Activated CD8-positive, alpha-beta memory T cell treated with anti-CD3 and anti-CD28 coated beads for 48 hours (primary cell): ENCODE data around the gene ENTREP3.
"Not testable (repeated sequence)": the region's sequence is repeated elsewhere in the genome, so short reads cannot be mapped to it uniquely, and the experiment has no call there.

Experiments used
- DNase-seq, 3 experiments: peaks; one replicate each; pipeline ENCODE4 v3.0.0-alpha.2; 2020; ENCODE audit warnings: low read depth in 2 of 3, low spot score in 2 of 3

The ENTREP3 gene

GRCh38 chr1:155251566-155251965 lies 3.7 kb downstream of the ENTREP3 start:
- no peak for DNase-seq

GRCh38 chr1:155250633-155251449 lies 4.4 kb downstream of the ENTREP3 start:
- DNase-seq, result peak; percentile 87 to 97 (median 96)

- DNase-seq, result no peak
These were observed 5.0 kb downstream of the ENTREP3 start for GRCh38 chr1:155250246-155250632.

- DNase-seq, result no peak
These were observed 7.4 kb downstream of the ENTREP3 start for GRCh38 chr1:155247667-155248553.

GRCh38 chr1:155246796-155247195 lies 8.5 kb downstream of the ENTREP3 start:
- not testable (repeated sequence) for DNase-seq

- no peak for DNase-seq
These were observed 10.1 kb downstream of the ENTREP3 start for GRCh38 chr1:155245163-155245524.

DNA sequence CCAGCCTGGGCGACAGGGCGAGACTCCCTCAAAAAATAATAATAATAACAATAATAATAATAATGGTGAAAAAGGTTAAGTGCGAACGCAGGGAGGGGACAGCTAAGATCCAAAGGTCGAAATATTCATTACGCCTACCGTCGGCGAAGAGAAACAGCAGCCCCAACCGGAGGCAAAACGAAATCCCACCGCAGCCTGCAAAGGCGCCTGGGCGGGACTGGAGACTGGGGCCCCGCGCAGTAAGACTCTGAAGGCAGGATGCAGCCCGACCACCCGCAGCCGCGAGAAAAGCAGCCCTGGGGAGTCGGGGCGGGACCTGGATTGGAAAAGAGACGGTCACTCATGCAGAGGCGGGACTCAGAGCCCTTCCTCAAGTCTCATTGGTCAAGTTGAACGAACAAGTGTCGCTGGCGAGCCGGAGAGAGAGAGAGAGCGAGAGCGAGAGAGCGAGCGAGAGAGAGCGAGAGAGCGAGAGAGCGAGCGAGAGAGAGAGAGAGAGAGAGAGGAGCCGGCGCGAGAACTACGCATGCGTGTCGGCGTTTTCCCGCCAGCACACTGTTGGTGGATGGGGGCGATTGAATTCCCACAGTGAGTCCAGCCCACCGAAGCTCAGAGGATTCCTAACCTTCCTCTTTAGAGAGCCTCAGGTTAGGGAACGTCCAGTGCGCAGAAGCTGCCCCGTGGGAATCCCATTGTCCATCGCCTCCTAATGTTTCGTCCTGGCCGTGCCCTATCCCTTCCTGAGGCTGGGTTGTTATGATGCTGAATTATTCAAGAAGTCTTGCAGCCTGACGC lies 10.7 kb downstream of the ENTREP3 start:
- peak; percentile 81 to 91 (median 89) for DNase-seq

DNA sequence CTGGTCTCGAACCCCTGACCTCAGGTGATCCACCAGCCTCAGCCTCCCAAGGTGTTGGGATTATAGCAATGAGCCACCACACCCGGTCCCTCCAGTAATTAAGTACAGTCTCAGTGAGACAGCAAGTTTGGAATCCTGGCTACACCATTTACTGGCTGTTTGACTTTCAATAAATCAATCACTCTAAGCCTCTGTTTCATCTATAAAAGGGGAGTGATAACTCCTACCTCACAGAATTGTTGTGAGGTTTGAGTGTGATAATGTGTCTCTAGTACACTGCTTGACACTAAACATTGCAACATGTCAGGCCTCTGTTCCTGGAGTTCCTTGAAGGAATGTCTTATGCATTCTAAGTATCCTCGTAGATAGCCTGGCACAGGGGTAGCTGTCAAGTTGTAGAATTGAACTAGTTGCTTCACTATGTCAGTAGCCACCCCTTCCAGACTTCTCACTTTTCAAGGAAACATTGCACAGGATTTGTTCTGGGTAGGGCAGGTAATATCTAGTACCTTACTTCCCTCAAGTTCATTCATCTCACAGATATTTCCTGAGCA lies 12.4 kb downstream of the ENTREP3 start:
- no peak for DNase-seq

DNA sequence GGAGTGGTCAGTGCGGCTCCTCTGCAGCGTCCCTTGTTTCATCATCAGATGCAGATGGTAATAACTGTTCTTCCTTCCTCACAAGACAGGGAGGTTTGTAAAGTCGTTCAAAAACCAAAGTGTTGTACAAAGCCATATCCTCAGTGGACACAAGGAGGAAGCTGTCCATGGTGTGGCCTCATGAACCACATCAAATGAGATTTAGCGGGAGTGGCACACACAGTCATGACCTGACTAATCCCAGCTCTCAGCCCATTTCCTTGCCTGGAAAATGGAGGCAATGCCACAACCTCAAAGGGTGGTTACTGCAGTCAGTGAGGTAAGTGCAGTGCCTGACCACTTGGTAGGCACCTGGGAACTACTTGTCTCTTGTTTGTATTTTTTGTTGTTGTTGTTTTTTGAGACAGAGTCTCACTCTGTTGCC lies 13.4 kb downstream of the ENTREP3 start:
- no peak for DNase-seq

DNA sequence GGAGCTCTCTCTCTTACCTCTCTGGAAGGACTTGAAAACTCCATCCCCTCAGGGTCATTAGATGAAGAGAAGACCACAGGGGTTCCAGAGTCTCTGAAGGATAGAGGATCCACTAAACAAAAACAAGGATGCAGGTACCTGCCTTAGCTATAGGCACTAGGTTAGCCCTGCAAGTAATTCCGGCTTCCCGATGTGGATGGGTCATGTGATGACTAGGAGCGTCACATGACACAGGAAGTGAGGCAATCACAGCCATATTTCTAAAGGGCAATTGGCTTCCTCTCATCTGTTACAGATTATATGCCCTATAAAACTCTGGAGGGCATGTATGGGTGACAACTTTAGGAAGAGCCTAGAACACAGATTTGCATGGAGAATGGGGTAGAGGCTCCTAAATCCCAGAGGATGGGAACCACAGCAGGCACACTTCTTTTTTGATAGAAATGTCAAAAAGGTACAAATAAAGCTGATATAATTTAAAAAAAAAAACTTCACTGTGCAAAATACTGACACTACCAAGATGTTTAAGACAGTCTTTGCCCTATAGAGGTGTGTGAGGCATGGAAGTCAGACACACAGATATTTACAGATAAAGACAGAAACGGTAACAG lies 14.1 kb downstream of the ENTREP3 start:
- no peak for DNase-seq

DNA sequence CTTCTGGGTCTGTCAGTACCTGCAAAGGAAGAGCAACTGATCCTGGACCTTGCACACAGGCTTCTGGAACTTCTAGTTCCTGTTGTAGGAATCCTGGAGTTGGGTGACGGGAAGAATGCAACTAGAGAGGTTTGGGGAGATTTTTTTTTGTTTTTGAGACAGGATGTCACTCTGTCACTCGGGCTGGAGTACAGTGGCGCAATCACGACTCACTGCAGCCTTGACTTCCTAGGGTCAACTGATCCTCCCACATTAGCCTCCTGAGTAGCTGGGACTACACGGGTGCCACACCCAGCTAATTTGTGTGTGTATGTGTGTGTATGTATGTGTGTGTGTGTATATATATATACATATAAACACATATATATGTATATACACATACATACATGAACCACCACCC lies 18.8 kb downstream of the ENTREP3 start:
- DNase-seq, result no peak

- DNase-seq, result not testable (repeated sequence)
These were observed 19.9 kb downstream of the ENTREP3 start for GRCh38 chr1:155235375-155235774.

- not testable (repeated sequence) for DNase-seq
These were observed 21.8 kb downstream of the ENTREP3 start for GRCh38 chr1:155233502-155233901.

- DNase-seq, result not testable (repeated sequence)
These were observed 23.0 kb downstream of the ENTREP3 start for GRCh38 chr1:155232001-155232978.

- not testable (repeated sequence) for DNase-seq
These were observed 24.0 kb downstream of the ENTREP3 start for GRCh38 chr1:155231302-155231701.

GRCh38 chr1:155228096-155228427 lies 27.2 kb downstream of the ENTREP3 start:
- no peak for DNase-seq

DNA sequence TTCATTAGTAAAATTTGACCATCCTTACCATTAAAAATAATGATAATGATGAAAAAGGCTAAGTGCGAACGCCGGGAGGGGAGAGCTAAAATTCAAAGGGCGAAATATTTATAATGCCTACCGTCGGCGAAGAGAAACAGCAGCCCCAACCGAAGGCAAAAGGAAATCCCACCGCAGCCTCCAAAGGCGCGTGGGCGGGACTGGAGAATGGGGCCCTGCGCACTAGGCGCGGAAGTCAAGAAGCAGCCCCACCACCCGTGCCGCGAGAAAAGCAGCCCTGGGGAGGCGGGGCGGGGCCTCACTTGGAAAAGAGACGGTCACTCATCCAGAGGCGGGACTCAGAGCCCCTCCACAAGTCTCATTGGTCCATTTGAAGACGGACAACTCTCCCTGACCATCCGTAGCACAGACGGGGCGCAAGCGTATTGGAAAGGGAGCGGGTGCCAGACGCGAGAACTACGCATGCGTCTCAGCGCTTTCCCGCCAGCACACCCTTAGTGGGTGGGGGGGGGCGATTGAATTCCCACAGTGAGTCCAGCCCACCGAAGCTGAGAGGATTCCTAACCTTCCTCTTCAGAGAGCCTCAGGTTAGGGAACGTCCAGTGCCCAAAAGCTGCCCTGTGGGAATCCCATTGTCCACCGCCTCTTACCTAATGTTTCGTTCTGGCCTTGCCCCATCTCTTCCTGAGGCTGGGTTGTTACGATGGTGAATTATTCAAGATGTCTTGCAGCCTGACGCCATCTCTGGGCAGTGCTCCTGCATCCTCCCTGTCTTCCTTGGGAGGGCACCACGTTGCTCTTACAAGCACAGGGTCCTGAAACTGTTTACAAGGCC lies 27.8 kb downstream of the ENTREP3 start:
- DNase-seq, result peak; percentile 96 to 100 (median 100)

DNA sequence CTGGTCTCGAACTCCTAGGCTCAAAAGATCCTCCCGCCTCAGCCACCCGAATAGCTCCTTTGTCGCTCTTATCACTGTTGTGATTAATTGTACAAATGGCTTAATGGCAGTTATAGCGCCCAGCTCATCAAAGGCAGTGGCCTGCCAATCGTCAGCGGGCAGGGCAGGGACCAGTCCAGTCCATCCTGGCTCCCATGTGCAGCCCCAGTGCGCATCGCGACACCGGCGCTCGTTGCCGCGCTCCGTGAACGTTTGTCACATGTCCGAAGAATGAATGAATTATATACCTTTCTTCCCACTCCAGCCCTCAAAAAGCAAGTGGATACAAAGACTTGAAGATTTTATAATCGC lies 28.4 kb downstream of the ENTREP3 start:
- peak in 1 of 3 experiments; percentile 90 for DNase-seq
